Chondrocyte (in vitro differentiated cells): ENCODE data around the gene ID1. TPM values are rescaled to one million over a fixed set of nuclear protein-coding genes. Genes with fewer than 3 reads are reported as not detected.

ENCODE experiments used
- DNase-seq: peaks from one replicate; pipeline ENCODE4 v3.0.0; 2021; ENCODE audit warnings: mixed read lengths, low spot score
- H3K27ac Mint-ChIP-seq: one replicate; pipeline ENCODE4 v1.8.0; 2021; ENCODE audit warnings: mild to moderate bottlenecking, moderate library complexity, mixed read lengths; ENCODE audit not compliant: unreplicated experiment
- H3K27me3 Mint-ChIP-seq: 2 replicates; pipeline ENCODE4 v1.8.0; 2021; ENCODE audit warnings: low read depth, mixed read lengths
- H3K36me3 Mint-ChIP-seq: 2 replicates; pipeline ENCODE4 v1.8.0; 2021; ENCODE audit warnings: low read depth, mixed read lengths
- H3K4me1 Mint-ChIP-seq: 2 replicates; pipeline ENCODE4 v1.8.0; 2021; ENCODE audit warnings: low read depth, mild to moderate bottlenecking, mixed read lengths
- H3K4me3 Mint-ChIP-seq: one replicate; pipeline ENCODE4 v1.8.0; 2021; ENCODE audit warnings: mild to moderate bottlenecking, moderate library complexity, mixed read lengths; ENCODE audit not compliant: unreplicated experiment
- H3K9me3 Mint-ChIP-seq: 2 replicates; pipeline ENCODE4 v1.8.0; 2021; ENCODE audit warnings: low read depth, mixed read lengths
- CTCF ChIP-seq: fragments of 200-600 bp; sonication (generic); IDR thresholded peaks from 2 replicates; pipeline ENCODE4 v1.5.0; 2021; ENCODE audit warnings: antibody characterized with exemption, mild to moderate bottlenecking, moderate library complexity
- total RNA-seq: library from RNA; stranded (reverse); gene quantifications from 3 replicates; pipeline ENCODE4 v1.2.1, GENCODE V29; 2021

Gene ID1
- total RNA-seq, 1 donor from 2014 or later: 9.0 TPM

- H3K27ac Mint-ChIP-seq: no peak overlapping the region
- H3K36me3 Mint-ChIP-seq: no peaks in the 10 kb centered on the region
- no peak for TF ChIP-seq CTCF
- H3K4me1 Mint-ChIP-seq: no peaks in the 10 kb centered on the region
- no peak for DNase-seq
- H3K4me3 Mint-ChIP-seq: no peak overlapping the region
- no peaks in the 10 kb centered on the region for H3K27me3 Mint-ChIP-seq
- no peaks in the 10 kb centered on the region for H3K9me3 Mint-ChIP-seq
Observed at GRCh38 chr20:31632548-31633338, 27.7 kb downstream of the ID1 start.

GRCh38 chr20:31633339-31633914 lies 28.3 kb downstream of the ID1 start:
- Mint-ChIP-seq H3K27me3 (no peaks in the 10 kb centered on the region), H3K4me3 (no peak overlapping the region), H3K4me1 (no peaks in the 10 kb centered on the region), H3K9me3 (no peaks in the 10 kb centered on the region), H3K27ac (no peak overlapping the region), H3K36me3 (no peaks in the 10 kb centered on the region)
- no peak for DNase-seq
- no peak for TF ChIP-seq CTCF

- Mint-ChIP-seq H3K4me3 (no peak within 1 kb of the TSS), H3K27me3 (peaks cover 4% of the 10 kb centered on the region), H3K27ac (no peak within 1 kb of the TSS), H3K4me1 (no peaks in the 10 kb centered on the region), H3K36me3 (no peaks in the 10 kb centered on the region), H3K9me3 (no peaks in the 10 kb centered on the region)
- TF ChIP-seq CTCF: no peak
- DNase-seq: no peak
Observed at GRCh38 chr20:31637660-31638059, 32.6 kb downstream of the ID1 start, which contains the start of gene COX4I2. TSS of gene COX4I2 (plus strand) at chr20:31637912. CDS start at chr20:31639018, 1,106 bp downstream.

GRCh38 chr20:31638317-31638716 lies 33.2 kb downstream of the ID1 start:
- no peaks in the 10 kb centered on the region for H3K4me1 Mint-ChIP-seq
- H3K27me3 Mint-ChIP-seq: peaks cover 4% of the 10 kb centered on the region
- H3K36me3 Mint-ChIP-seq: no peaks in the 10 kb centered on the region
- DNase-seq: no peak
- H3K27ac Mint-ChIP-seq: no peak overlapping the region
- H3K4me3 Mint-ChIP-seq: no peak overlapping the region
- no peak for TF ChIP-seq CTCF
- H3K9me3 Mint-ChIP-seq: no peaks in the 10 kb centered on the region

- no peaks in the 10 kb centered on the region for H3K36me3 Mint-ChIP-seq
- no peak overlapping the region for H3K4me3 Mint-ChIP-seq
- no peak for TF ChIP-seq CTCF
- H3K27ac Mint-ChIP-seq: no peak overlapping the region
- H3K4me1 Mint-ChIP-seq: no peaks in the 10 kb centered on the region
- no peak for DNase-seq
- peaks cover 4% of the 10 kb centered on the region for H3K27me3 Mint-ChIP-seq
- no peaks in the 10 kb centered on the region for H3K9me3 Mint-ChIP-seq
Observed at GRCh38 chr20:31638816-31639215, 33.7 kb downstream of the ID1 start.
